HEK293 (cell line): ENCODE data around the gene SLAMF6.

ENCODE experiments used
- CTCF ChIA-PET: fragments of 350-600 bp; formaldehyde crosslinking; extraction: SDS; loops from one replicate; lab custom pipeline; 2021; ENCODE audit warnings: antibody characterized with exemption; lab: Yijun Ruan, JAX
- POLR2A ChIA-PET: fragments of 300-600 bp; formaldehyde crosslinking; extraction: SDS; loops from one replicate; lab custom pipeline; 2020; ENCODE audit warnings: antibody characterized with exemption, inconsistent platforms; lab: Yijun Ruan, JAX
- H3K27ac ChIP-seq: fragments of 200-500 bp; sonication (Bioruptor generic); 2 replicates; pipeline ENCODE4 v1.5.1; 2014; ENCODE audit warnings: low read depth, low read length, control low read depth, inconsistent platforms; ENCODE audit errors: extremely low read depth
- H3K36me3 ChIP-seq, 2 experiments: fragments of 200-500 bp in 1 of 2; sonication (Bioruptor generic) in 1 of 2; 1 replicate in 1 of 2; 2 replicates in 1 of 2; pipeline ENCODE4 v1.5.1; 2014 to 2017; ENCODE audit warnings: inconsistent platforms in 2 of 2, low read length in 2 of 2; ENCODE audit not compliant: control insufficient read depth in 2 of 2, insufficient read depth in 1 of 2
- H3K4me1 ChIP-seq: fragments of 200-500 bp; sonication (Bioruptor generic); 2 replicates; pipeline ENCODE4 v1.5.1; 2014; ENCODE audit warnings: mild to moderate bottlenecking, low read length, inconsistent platforms; ENCODE audit not compliant: control insufficient read depth, insufficient read depth
- H3K4me3 ChIP-seq: 2 replicates; pipeline ENCODE4 v1.5.1; 2011; ENCODE audit warnings: low read depth, mild to moderate bottlenecking, control low read depth, low read length, moderate library complexity
- H3K9me3 ChIP-seq: fragments of 200-500 bp; sonication (Bioruptor generic); 2 replicates; pipeline ENCODE4 v1.5.1; 2014; ENCODE audit warnings: low read depth, low read length, inconsistent platforms; ENCODE audit not compliant: control insufficient read depth, insufficient read depth
- GLI4 ChIP-seq: fragments of 450-650 bp; formaldehyde crosslinking; IDR thresholded peaks from 2 replicates; pipeline ENCODE4 v1.5.1; 2016; ENCODE audit warnings: missing biosample characterization, missing genetic modification characterization
- KLF10 ChIP-seq: fragments of 450-650 bp; IDR thresholded peaks from 2 replicates; pipeline ENCODE4 v1.5.1; 2018; ENCODE audit warnings: missing biosample characterization, mild to moderate bottlenecking, missing genetic modification characterization
- MEIS1 ChIP-seq: sonication (generic); formaldehyde crosslinking; IDR thresholded peaks from 2 replicates; pipeline ENCODE4 v1.8.1; 2022; ENCODE audit warnings: missing genetic modification reagents, mild to moderate bottlenecking, borderline replicate concordance
- MZF1 ChIP-seq: fragments of 450-650 bp; formaldehyde crosslinking; IDR thresholded peaks from 2 replicates; pipeline ENCODE4 v1.5.1; 2017; ENCODE audit warnings: missing biosample characterization, missing genetic modification characterization, borderline replicate concordance
- SP2 ChIP-seq: fragments of 450-650 bp; formaldehyde crosslinking; IDR thresholded peaks from 2 replicates; pipeline ENCODE4 v1.5.1; 2016; ENCODE audit warnings: missing biosample characterization, missing genetic modification characterization
- TRIM28 ChIP-seq: IDR thresholded peaks from 2 replicates; pipeline ENCODE4 v1.6.1; 2011; ENCODE audit warnings: low read length, control low read depth, borderline replicate concordance
- YY2 ChIP-seq: fragments of 450-650 bp; formaldehyde crosslinking; IDR thresholded peaks from 2 replicates; pipeline ENCODE4 v1.5.1; 2016; ENCODE audit warnings: missing biosample characterization, missing genetic modification characterization
- ZIC2 ChIP-seq: fragments of 450-650 bp; formaldehyde crosslinking; IDR thresholded peaks from 2 replicates; pipeline ENCODE4 v1.5.1; 2016; ENCODE audit warnings: missing biosample characterization, missing genetic modification characterization
- ZNF112 ChIP-seq: fragments of 450-650 bp; formaldehyde crosslinking; IDR thresholded peaks from 2 replicates; pipeline ENCODE4 v1.5.0; 2017; ENCODE audit warnings: missing biosample characterization, missing genetic modification characterization
- ZNF239 ChIP-seq: fragments of 450-650 bp; formaldehyde crosslinking; IDR thresholded peaks from 2 replicates; pipeline ENCODE4 v1.5.1; 2016; ENCODE audit warnings: missing biosample characterization, missing genetic modification characterization
- ZNF350 ChIP-seq: fragments of 450-650 bp; formaldehyde crosslinking; IDR thresholded peaks from 2 replicates; pipeline ENCODE4 v1.5.0; 2017; ENCODE audit warnings: missing biosample characterization, mild to moderate bottlenecking, missing genetic modification characterization
- ZNF473 ChIP-seq: fragments of 450-650 bp; formaldehyde crosslinking; IDR thresholded peaks from 2 replicates; pipeline ENCODE4 v1.5.1; 2017; ENCODE audit warnings: missing biosample characterization, missing genetic modification characterization
- ZNF549 ChIP-seq: fragments of 450-650 bp; IDR thresholded peaks from 2 replicates; pipeline ENCODE4 v1.5.1; 2018; ENCODE audit warnings: missing biosample characterization, missing genetic modification characterization, mild to moderate bottlenecking, inconsistent platforms, moderate library complexity
- ZNF596 ChIP-seq: fragments of 450-650 bp; IDR thresholded peaks from 2 replicates; pipeline ENCODE4 v1.5.0; 2018; ENCODE audit warnings: missing biosample characterization, mild to moderate bottlenecking, missing genetic modification characterization, moderate library complexity
- ZNF600 ChIP-seq: fragments of 450-650 bp; formaldehyde crosslinking; IDR thresholded peaks from 2 replicates; pipeline ENCODE4 v1.5.1; 2016; ENCODE audit warnings: missing biosample characterization, missing genetic modification characterization
- ZNF610 ChIP-seq: fragments of 450-650 bp; formaldehyde crosslinking; IDR thresholded peaks from 2 replicates; pipeline ENCODE4 v1.5.1; 2016; ENCODE audit warnings: missing biosample characterization, missing genetic modification characterization, borderline replicate concordance
- ZNF626 ChIP-seq: fragments of 450-650 bp; sonication (Bioruptor Pico); formaldehyde crosslinking; IDR thresholded peaks from 2 replicates; pipeline ENCODE4 v1.5.1; 2018; ENCODE audit warnings: missing biosample characterization, missing genetic modification characterization, inconsistent platforms
- ZNF747 ChIP-seq: fragments of 450-650 bp; formaldehyde crosslinking; IDR thresholded peaks from 2 replicates; pipeline ENCODE4 v1.5.1; 2016; ENCODE audit warnings: missing biosample characterization, missing genetic modification characterization
- ZNF768 ChIP-seq: fragments of 450-650 bp; formaldehyde crosslinking; IDR thresholded peaks from 2 replicates; pipeline ENCODE4 v1.5.1; 2018; ENCODE audit warnings: missing biosample characterization, mild to moderate bottlenecking, missing genetic modification characterization
- ZNF777 ChIP-seq: fragments of 450-650 bp; formaldehyde crosslinking; IDR thresholded peaks from 2 replicates; pipeline ENCODE4 v1.5.1; 2017; ENCODE audit warnings: missing biosample characterization, missing genetic modification characterization, borderline replicate concordance
- TF ChIP-seq, protein P1 (sequence below): fragments of 450-650 bp; formaldehyde crosslinking; IDR thresholded peaks from 2 replicates; pipeline ENCODE4 v1.5.1; 2016; ENCODE audit warnings: missing biosample characterization, missing genetic modification characterization
- TF ChIP-seq, protein P2 (sequence below): fragments of 450-650 bp; formaldehyde crosslinking; IDR thresholded peaks from 2 replicates; pipeline ENCODE4 v1.5.1; 2016; ENCODE audit warnings: missing biosample characterization, missing genetic modification characterization
- TF ChIP-seq, protein P3 (sequence below): fragments of 450-650 bp; formaldehyde crosslinking; IDR thresholded peaks from 2 replicates; pipeline ENCODE4 v1.5.1; 2016; ENCODE audit warnings: missing biosample characterization, missing genetic modification characterization
- TF ChIP-seq, protein P4 (sequence below): fragments of 450-650 bp; formaldehyde crosslinking; IDR thresholded peaks from 2 replicates; pipeline ENCODE4 v1.5.1; 2017; ENCODE audit warnings: missing biosample characterization, missing genetic modification characterization
- TF ChIP-seq, protein P5 (sequence below): sonication (generic); formaldehyde crosslinking; IDR thresholded peaks from 2 replicates; pipeline ENCODE4 v1.8.1; 2022; ENCODE audit warnings: mild to moderate bottlenecking, moderate library complexity, missing genetic modification reagents

SLAMF6 gene

DNA sequence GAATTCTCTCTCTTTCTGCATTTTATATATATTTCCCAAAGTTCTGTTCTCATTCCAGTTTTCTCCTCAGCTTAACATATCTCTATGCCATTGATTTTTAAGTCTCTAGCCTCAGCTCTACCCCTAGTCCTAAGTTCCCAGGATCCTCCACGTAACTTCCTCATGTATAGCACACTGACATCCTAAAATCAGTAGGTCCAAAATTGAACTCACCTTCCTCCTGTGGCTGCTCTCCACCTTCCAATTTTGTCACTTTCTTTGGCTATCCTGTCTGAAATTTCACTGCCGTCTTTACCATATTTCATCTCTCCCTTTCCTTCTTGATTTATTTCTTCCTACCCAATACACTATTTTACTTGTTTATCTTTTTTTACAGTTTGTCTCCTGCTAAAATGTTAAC lies 1.5 kb downstream of the SLAMF6 start:
- ChIA-PET POLR2A (no interaction called here), CTCF (no interaction called here)
- Histone ChIP-seq H3K9me3 (no peaks in the 10 kb centered on the region), H3K27ac (no peak overlapping the region), H3K4me1 (no peaks in the 10 kb centered on the region), H3K36me3 (no peaks in the 10 kb centered on the region), H3K4me3 (no peak overlapping the region)
- TF ChIP-seq, protein P1, sequence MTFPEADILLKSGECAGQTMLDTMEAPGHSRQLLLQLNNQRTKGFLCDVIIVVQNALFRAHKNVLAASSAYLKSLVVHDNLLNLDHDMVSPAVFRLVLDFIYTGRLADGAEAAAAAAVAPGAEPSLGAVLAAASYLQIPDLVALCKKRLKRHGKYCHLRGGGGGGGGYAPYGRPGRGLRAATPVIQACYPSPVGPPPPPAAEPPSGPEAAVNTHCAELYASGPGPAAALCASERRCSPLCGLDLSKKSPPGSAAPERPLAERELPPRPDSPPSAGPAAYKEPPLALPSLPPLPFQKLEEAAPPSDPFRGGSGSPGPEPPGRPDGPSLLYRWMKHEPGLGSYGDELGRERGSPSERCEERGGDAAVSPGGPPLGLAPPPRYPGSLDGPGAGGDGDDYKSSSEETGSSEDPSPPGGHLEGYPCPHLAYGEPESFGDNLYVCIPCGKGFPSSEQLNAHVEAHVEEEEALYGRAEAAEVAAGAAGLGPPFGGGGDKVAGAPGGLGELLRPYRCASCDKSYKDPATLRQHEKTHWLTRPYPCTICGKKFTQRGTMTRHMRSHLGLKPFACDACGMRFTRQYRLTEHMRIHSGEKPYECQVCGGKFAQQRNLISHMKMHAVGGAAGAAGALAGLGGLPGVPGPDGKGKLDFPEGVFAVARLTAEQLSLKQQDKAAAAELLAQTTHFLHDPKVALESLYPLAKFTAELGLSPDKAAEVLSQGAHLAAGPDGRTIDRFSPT (tag by site-specific recombination): no peak
- TF ChIP-seq ZNF473 (tag by site-specific recombination): no peak
- no peak for TF ChIP-seq ZNF747 (tag by site-specific recombination)
- no peak for TF ChIP-seq ZIC2 (tag by site-specific recombination)
- TF ChIP-seq ZNF777 (tag by site-specific recombination): no peak
- TF ChIP-seq, protein P2, sequence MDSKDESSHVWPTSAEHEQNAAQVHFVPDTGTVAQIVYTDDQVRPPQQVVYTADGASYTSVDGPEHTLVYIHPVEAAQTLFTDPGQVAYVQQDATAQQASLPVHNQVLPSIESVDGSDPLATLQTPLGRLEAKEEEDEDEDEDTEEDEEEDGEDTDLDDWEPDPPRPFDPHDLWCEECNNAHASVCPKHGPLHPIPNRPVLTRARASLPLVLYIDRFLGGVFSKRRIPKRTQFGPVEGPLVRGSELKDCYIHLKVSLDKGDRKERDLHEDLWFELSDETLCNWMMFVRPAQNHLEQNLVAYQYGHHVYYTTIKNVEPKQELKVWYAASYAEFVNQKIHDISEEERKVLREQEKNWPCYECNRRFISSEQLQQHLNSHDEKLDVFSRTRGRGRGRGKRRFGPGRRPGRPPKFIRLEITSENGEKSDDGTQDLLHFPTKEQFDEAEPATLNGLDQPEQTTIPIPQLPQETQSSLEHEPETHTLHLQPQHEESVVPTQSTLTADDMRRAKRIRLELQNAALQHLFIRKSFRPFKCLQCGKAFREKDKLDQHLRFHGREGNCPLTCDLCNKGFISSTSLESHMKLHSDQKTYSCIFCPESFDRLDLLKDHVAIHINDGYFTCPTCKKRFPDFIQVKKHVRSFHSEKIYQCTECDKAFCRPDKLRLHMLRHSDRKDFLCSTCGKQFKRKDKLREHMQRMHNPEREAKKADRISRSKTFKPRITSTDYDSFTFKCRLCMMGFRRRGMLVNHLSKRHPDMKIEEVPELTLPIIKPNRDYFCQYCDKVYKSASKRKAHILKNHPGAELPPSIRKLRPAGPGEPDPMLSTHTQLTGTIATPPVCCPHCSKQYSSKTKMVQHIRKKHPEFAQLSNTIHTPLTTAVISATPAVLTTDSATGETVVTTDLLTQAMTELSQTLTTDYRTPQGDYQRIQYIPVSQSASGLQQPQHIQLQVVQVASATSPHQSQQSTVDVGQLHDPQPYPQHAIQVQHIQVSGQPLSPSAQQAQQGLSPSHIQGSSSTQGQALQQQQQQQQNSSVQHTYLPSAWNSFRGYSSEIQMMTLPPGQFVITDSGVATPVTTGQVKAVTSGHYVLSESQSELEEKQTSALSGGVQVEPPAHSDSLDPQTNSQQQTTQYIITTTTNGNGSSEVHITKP (tag by site-specific recombination): no peak
- TF ChIP-seq YY2: no peak
- TF ChIP-seq ZNF626 (tag by site-specific recombination): no peak
- no peak for TF ChIP-seq KLF10 (tag by site-specific recombination)
- no peak for TF ChIP-seq SP2 (tag by site-specific recombination)
- no peak for TF ChIP-seq ZNF768 (tag by site-specific recombination)
- no peak for TF ChIP-seq GLI4 (tag by site-specific recombination)
- no peak for TF ChIP-seq ZNF549 (tag by site-specific recombination)
- TF ChIP-seq, protein P3, sequence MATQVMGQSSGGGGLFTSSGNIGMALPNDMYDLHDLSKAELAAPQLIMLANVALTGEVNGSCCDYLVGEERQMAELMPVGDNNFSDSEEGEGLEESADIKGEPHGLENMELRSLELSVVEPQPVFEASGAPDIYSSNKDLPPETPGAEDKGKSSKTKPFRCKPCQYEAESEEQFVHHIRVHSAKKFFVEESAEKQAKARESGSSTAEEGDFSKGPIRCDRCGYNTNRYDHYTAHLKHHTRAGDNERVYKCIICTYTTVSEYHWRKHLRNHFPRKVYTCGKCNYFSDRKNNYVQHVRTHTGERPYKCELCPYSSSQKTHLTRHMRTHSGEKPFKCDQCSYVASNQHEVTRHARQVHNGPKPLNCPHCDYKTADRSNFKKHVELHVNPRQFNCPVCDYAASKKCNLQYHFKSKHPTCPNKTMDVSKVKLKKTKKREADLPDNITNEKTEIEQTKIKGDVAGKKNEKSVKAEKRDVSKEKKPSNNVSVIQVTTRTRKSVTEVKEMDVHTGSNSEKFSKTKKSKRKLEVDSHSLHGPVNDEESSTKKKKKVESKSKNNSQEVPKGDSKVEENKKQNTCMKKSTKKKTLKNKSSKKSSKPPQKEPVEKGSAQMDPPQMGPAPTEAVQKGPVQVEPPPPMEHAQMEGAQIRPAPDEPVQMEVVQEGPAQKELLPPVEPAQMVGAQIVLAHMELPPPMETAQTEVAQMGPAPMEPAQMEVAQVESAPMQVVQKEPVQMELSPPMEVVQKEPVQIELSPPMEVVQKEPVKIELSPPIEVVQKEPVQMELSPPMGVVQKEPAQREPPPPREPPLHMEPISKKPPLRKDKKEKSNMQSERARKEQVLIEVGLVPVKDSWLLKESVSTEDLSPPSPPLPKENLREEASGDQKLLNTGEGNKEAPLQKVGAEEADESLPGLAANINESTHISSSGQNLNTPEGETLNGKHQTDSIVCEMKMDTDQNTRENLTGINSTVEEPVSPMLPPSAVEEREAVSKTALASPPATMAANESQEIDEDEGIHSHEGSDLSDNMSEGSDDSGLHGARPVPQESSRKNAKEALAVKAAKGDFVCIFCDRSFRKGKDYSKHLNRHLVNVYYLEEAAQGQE: no peak
- no peak for TF ChIP-seq ZNF112 (tag by site-specific recombination)

DNA sequence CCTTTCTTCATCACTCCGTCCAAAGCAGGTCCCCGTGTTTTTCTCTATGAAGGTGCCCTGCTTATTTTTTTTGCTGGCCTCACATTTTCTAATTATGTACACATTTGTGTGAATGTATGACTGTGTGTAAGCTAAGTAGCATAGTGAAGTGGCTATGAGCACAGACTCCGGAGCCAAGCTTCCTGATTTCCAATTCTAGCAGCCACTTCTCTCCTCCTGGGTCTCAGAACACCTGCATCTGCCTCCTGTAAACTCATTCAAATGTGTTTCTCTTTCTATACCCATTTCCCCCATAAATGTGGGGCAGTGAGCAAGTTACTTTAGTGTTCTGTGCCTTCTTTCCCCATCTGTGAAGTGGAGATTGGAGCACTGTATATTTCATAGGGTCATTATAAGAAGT lies 2.1 kb downstream of the SLAMF6 start:
- H3K4me3 ChIP-seq: no peak overlapping the region
- POLR2A ChIA-PET: no interaction called here
- H3K4me1 ChIP-seq: no peaks in the 10 kb centered on the region
- no peaks in the 10 kb centered on the region for H3K36me3 ChIP-seq
- H3K27ac ChIP-seq: no peak overlapping the region
- CTCF ChIA-PET: no interaction called here
- no peaks in the 10 kb centered on the region for H3K9me3 ChIP-seq
- TF ChIP-seq ZNF610 (tag by site-specific recombination) (no peak), TRIM28 (no peak), MEIS1 (CRISPR knock-in tag) (no peak), ZNF239 (tag by site-specific recombination) (no peak), ZNF600 (tag by site-specific recombination) (no peak), ZNF350 (no peak), MZF1 (tag by site-specific recombination) (no peak), ZNF596 (tag by site-specific recombination) (no peak)
- TF ChIP-seq, protein P4, sequence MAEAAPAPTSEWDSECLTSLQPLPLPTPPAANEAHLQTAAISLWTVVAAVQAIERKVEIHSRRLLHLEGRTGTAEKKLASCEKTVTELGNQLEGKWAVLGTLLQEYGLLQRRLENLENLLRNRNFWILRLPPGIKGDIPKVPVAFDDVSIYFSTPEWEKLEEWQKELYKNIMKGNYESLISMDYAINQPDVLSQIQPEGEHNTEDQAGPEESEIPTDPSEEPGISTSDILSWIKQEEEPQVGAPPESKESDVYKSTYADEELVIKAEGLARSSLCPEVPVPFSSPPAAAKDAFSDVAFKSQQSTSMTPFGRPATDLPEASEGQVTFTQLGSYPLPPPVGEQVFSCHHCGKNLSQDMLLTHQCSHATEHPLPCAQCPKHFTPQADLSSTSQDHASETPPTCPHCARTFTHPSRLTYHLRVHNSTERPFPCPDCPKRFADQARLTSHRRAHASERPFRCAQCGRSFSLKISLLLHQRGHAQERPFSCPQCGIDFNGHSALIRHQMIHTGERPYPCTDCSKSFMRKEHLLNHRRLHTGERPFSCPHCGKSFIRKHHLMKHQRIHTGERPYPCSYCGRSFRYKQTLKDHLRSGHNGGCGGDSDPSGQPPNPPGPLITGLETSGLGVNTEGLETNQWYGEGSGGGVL (tag by site-specific recombination): no peak
- TF ChIP-seq, protein P5, sequence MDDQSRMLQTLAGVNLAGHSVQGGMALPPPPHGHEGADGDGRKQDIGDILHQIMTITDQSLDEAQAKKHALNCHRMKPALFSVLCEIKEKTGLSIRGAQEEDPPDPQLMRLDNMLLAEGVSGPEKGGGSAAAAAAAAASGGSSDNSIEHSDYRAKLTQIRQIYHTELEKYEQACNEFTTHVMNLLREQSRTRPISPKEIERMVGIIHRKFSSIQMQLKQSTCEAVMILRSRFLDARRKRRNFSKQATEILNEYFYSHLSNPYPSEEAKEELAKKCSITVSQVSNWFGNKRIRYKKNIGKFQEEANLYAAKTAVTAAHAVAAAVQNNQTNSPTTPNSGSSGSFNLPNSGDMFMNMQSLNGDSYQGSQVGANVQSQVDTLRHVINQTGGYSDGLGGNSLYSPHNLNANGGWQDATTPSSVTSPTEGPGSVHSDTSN (CRISPR knock-in tag): no peak
